ENCODE data around the gene SRP9.

- TF ChIP-seq CTCF (IDR thresholded peaks at IDR 0.05), result no peak
- no peak for TF ChIP-seq POLR2A (IDR thresholded peaks at IDR 0.05)
Observed at GRCh38 chr1:225770561-225771248, 6.9 kb upstream of the SRP9 start.
